A549 (cell line): Measurements from ENCODE around the gene MMP25.
"Not testable (repeated sequence)": the region's sequence is repeated elsewhere in the genome, so short reads cannot be mapped to it uniquely, and the experiment has no call there.

Source experiments
- EP300 ChIP-seq, 2 experiments: fragments of >200 bp; sonication (Bioruptor Twin); formaldehyde crosslinking; IDR thresholded peaks; 2 replicates in 1 of 2; 3 replicates in 1 of 2; pipeline ENCODE4 v1.6.1; 2016 to 2017
- MAZ ChIP-seq: fragments of 150-350 bp; IDR thresholded peaks from 2 replicates; pipeline ENCODE4 v1.6.1; 2014; ENCODE audit warnings: antibody characterized with exemption, low read depth, low read length, borderline replicate concordance
- TF ChIP-seq, protein P1 (sequence below): fragments of >200 bp; sonication (Bioruptor Twin); formaldehyde crosslinking; IDR thresholded peaks from 3 replicates; pipeline ENCODE4 v1.5.1; 2016

DNA sequence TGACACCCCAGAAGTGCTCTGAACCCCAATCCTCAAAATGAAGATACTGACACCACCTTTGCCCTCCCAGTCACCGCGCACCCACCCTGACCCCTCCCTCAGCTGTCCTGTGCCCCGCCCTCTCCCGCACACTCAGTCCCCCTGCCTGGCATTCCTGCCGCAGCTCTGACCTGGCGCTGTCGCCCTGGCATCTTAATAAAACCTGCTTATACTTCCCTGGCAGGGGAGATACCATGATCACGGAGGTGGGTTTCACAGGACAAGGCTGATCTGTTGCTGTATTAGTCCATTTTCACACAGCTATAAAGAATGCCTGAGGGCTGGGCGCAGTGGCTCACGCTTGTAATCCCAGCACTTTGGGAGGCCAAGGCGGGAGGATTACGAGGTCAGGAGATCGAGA is 35.6 kb downstream of the MMP25 start:
- not testable (repeated sequence) for TF ChIP-seq EP300 (IDR thresholded peaks at IDR 0.05); MAZ
- TF ChIP-seq, protein P1, sequence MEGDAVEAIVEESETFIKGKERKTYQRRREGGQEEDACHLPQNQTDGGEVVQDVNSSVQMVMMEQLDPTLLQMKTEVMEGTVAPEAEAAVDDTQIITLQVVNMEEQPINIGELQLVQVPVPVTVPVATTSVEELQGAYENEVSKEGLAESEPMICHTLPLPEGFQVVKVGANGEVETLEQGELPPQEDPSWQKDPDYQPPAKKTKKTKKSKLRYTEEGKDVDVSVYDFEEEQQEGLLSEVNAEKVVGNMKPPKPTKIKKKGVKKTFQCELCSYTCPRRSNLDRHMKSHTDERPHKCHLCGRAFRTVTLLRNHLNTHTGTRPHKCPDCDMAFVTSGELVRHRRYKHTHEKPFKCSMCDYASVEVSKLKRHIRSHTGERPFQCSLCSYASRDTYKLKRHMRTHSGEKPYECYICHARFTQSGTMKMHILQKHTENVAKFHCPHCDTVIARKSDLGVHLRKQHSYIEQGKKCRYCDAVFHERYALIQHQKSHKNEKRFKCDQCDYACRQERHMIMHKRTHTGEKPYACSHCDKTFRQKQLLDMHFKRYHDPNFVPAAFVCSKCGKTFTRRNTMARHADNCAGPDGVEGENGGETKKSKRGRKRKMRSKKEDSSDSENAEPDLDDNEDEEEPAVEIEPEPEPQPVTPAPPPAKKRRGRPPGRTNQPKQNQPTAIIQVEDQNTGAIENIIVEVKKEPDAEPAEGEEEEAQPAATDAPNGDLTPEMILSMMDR: not testable (repeated sequence)
